A549 (cell line): ENCODE results near the gene PPP2R3B. TPM values are rescaled to one million over a fixed set of nuclear protein-coding genes. Genes with fewer than 3 reads are reported as not detected.

Experiments used
- ATAC-seq, 2 experiments: fragments of 200-7000 bp in 1 of 2; fragments of >200 bp in 1 of 2; cut with Nextera tagmentation in 1 of 2; cut with Tn5 transposase in 1 of 2; 3 replicates each; pipeline versions ENCODE4 v1.8.0 to v1.9.1; 2018 to 2020; ENCODE audit warnings: mild to moderate bottlenecking in 1 of 2, moderate library complexity in 1 of 2
- CTCF ChIA-PET: fragments of 300-600 bp; sonication (Branson Sonifier 250); formaldehyde crosslinking; extraction: SDS; loops from one replicate; lab custom pipeline; 2021; ENCODE audit warnings: antibody characterized with exemption, inconsistent platforms; lab: Yijun Ruan, JAX
- POLR2A ChIA-PET: fragments of 350-600 bp; formaldehyde crosslinking; extraction: SDS; loops from one replicate; lab custom pipeline; 2021; ENCODE audit warnings: antibody characterized with exemption, inconsistent platforms; lab: Yijun Ruan, JAX
- DNase-seq, 2 experiments: peaks; one replicate each; pipeline versions ENCODE4 v3.0.0 to v3.0.0-alpha.2; 2011 to 2016; ENCODE audit warnings: low read depth in 1 of 2, low spot score in 1 of 2
- FAIRE-seq: peaks from 2 replicates; lab custom pipeline; 2011; peaks lifted over from hg19 to GRCh38; lab: Jason Lieb, UNC
- H3K27ac ChIP-seq, 2 experiments: fragments of >200 bp; sonication (Bioruptor Twin); formaldehyde crosslinking; 3 replicates each; pipeline ENCODE4 v1.5.1; 2016 to 2017
- H3K4me1 ChIP-seq: fragments of >200 bp; sonication (Bioruptor Twin); formaldehyde crosslinking; 3 replicates; pipeline ENCODE4 v1.6.1; 2016
- H3K4me2 ChIP-seq: fragments of >200 bp; sonication (Bioruptor Twin); formaldehyde crosslinking; 3 replicates; pipeline ENCODE4 v1.6.1; 2016
- H3K4me3 ChIP-seq: fragments of >200 bp; sonication (Bioruptor Twin); formaldehyde crosslinking; 3 replicates; pipeline ENCODE4 v1.5.1; 2016
- H3K9me3 ChIP-seq: fragments of >200 bp; sonication (Bioruptor Twin); formaldehyde crosslinking; 3 replicates; pipeline ENCODE4 v1.6.1; 2016
- ATOH8 ChIP-seq: fragments of 250-450 bp; sonication (Bioruptor Pico); IDR thresholded peaks from 2 replicates; pipeline ENCODE4 v1.5.0; 2020; ENCODE audit warnings: low read depth, mild to moderate bottlenecking, moderate library complexity
- BCL3 ChIP-seq: fragments of >200 bp; sonication (Bioruptor Twin); formaldehyde crosslinking; IDR thresholded peaks from 3 replicates; pipeline ENCODE4 v1.6.1; 2016
- BHLHE40 ChIP-seq: IDR thresholded peaks from 2 replicates; pipeline ENCODE4 v1.6.1; 2012; ENCODE audit warnings: low read depth, low read length, inconsistent platforms
- CBX2 ChIP-seq: fragments of 200-600 bp; sonication (generic); IDR thresholded peaks from 2 replicates; pipeline ENCODE4 v1.6.1; 2016; ENCODE audit warnings: low read depth, mild to moderate bottlenecking, borderline replicate concordance
- CHD4 ChIP-seq: fragments of 200-600 bp; sonication (generic); IDR thresholded peaks from 2 replicates; pipeline ENCODE4 v1.6.1; 2016; ENCODE audit warnings: antibody characterized with exemption, mild to moderate bottlenecking, borderline replicate concordance
- EHMT2 ChIP-seq: fragments of 200-600 bp; sonication (generic); IDR thresholded peaks from 2 replicates; pipeline ENCODE4 v1.6.1; 2016; ENCODE audit warnings: antibody characterized with exemption, low read depth, mild to moderate bottlenecking, moderate library complexity
- FOSB ChIP-seq: fragments of 250-450 bp; sonication (Bioruptor Pico); IDR thresholded peaks from 2 replicates; pipeline ENCODE4 v1.5.0; 2020; ENCODE audit warnings: mild to moderate bottlenecking, moderate library complexity
- FOXS1 ChIP-seq: fragments of 250-450 bp; sonication (Bioruptor Pico); IDR thresholded peaks from 2 replicates; pipeline ENCODE4 v1.5.0; 2020; ENCODE audit warnings: mild to moderate bottlenecking, moderate library complexity
- HOXB13 ChIP-seq: fragments of 250-450 bp; sonication (Bioruptor Pico); IDR thresholded peaks from 2 replicates; pipeline ENCODE4 v1.5.0; 2020; ENCODE audit warnings: low read depth, mild to moderate bottlenecking, moderate library complexity
- KDM1A ChIP-seq: fragments of 200-600 bp; sonication (generic); IDR thresholded peaks from 2 replicates; pipeline ENCODE4 v1.6.1; 2016; ENCODE audit warnings: low read depth, mild to moderate bottlenecking
- NPAS2 ChIP-seq: fragments of 250-450 bp; sonication (Bioruptor Pico); IDR thresholded peaks from 2 replicates; pipeline ENCODE4 v1.8.0; 2022; ENCODE audit warnings: mild to moderate bottlenecking, moderate library complexity, borderline replicate concordance
- NR3C1 ChIP-seq: fragments of >200 bp; sonication (Bioruptor Twin); formaldehyde crosslinking; IDR thresholded peaks from 3 replicates; pipeline ENCODE4 v1.6.1; 2017
- PHF8 ChIP-seq: fragments of 200-600 bp; sonication (generic); IDR thresholded peaks from 2 replicates; pipeline ENCODE4 v1.6.1; 2016; ENCODE audit warnings: low read depth, mild to moderate bottlenecking, antibody characterized with exemption, moderate library complexity, borderline replicate concordance
- RAD21 ChIP-seq, 2 experiments: fragments of >200 bp in 1 of 2; sonication (Bioruptor Twin) in 1 of 2; formaldehyde crosslinking in 1 of 2; IDR thresholded peaks in 1 of 2; conservative IDR thresholded peaks in 1 of 2; 2 replicates in 1 of 2; 3 replicates in 1 of 2; pipeline ENCODE4 v1.6.1; 2012 to 2018; ENCODE audit warnings: inconsistent platforms in 1 of 2
- REST ChIP-seq: fragments of 200-600 bp; sonication (generic); IDR thresholded peaks from 2 replicates; pipeline ENCODE4 v1.6.1; 2016; ENCODE audit warnings: antibody characterized with exemption, mild to moderate bottlenecking, moderate library complexity
- RFX5 ChIP-seq: fragments of 450-650 bp; IDR thresholded peaks from 2 replicates; pipeline ENCODE4 v1.7.1; 2014; ENCODE audit warnings: antibody characterized with exemption, mild to moderate bottlenecking, moderate library complexity
- SMC3 ChIP-seq: fragments of >200 bp; sonication (Bioruptor Twin); formaldehyde crosslinking; IDR thresholded peaks from 3 replicates; pipeline ENCODE4 v1.6.1; 2018; ENCODE audit warnings: inconsistent platforms
- USF2 ChIP-seq: fragments of 450-650 bp; IDR thresholded peaks from 2 replicates; pipeline ENCODE4 v1.6.1; 2014; ENCODE audit warnings: antibody characterized with exemption
- ZFP36 ChIP-seq: fragments of 450-650 bp; IDR thresholded peaks from 2 replicates; pipeline ENCODE4 v1.6.1; 2014; ENCODE audit warnings: borderline replicate concordance; ENCODE audit not compliant: partially characterized antibody
- WGBS: methylation state at CpG from one replicate; pipeline ENCODE4 v1.1.6; 2017; ENCODE audit errors: missing lambda C conversion rate; 5-methylcytosine and 5-hydroxymethylcytosine counted together
- polyA plus RNA-seq, 4 experiments: library from polyadenylated mRNA; depleted of rRNA in 3 of 4; stranded (reverse); fragments of >200 nt; fragmentation: RNase III in 1 of 4; extraction: RNeasy Plus Mini Kit Qiagen cat#74134 plus additional on column Dnase treatment in 1 of 4; gene quantifications; 2 replicates in 3 of 4; 3 replicates in 1 of 4; pipeline ENCODE4 v1.2.3, GENCODE V29; 2011 to 2017

PPP2R3B gene
- polyA plus RNA-seq, 2 of the 4 experiments (the other 2 are of a cell fraction) = 12.6 to 29.6 TPM

- TF ChIP-seq FOXS1 (CRISPR knock-in tag) (no peak), SMC3 (no peak), HOXB13 (CRISPR knock-in tag) (no peak), RAD21 (conservative IDR thresholded peaks at IDR 0.05 in 1 of 2, IDR thresholded peaks at IDR 0.05 in 1 of 2) (no peak), REST (no peak), FOSB (CRISPR knock-in tag) (no peak), EHMT2 (no peak), RFX5 (no peak), NR3C1 (no peak)
- TF ChIP-seq, all 56 proteins: peak for 0
Observed at GRCh38 chrX:425056-425455, 38.3 kb upstream of the PPP2R3B start.

GRCh38 chrX:421646-422391, 35.1 kb upstream of the PPP2R3B start:
- no peak for FAIRE-seq
- no peak for TF ChIP-seq BCL3
- no peak for TF ChIP-seq NPAS2 (CRISPR knock-in tag)

More at GRCh38 chrX:425056-425455, 38.3 kb upstream of the PPP2R3B start:
- no peak overlapping the region for H3K4me3 ChIP-seq
- FAIRE-seq (no peak), ATAC-seq (no peak; a peak in 1 of 6 replicates), DNase-seq (no peak)
- peaks cover 7% of the 10 kb centered on the region; the same call in 2 of the 3 replicates for H3K4me1 ChIP-seq
- no peak overlapping the region for H3K27ac ChIP-seq
- no peaks in the 10 kb centered on the region for H3K9me3 ChIP-seq
- ChIA-PET CTCF (no interaction called here), POLR2A (no interaction called here)
- H3K4me2 ChIP-seq = peak overlapping the region; percentile 47
- 29% methylated on average over 18 of the region's 20 CpGs for WGBS

GRCh38 chrX:420496-421223, 34.0 kb upstream of the PPP2R3B start:
- no peak overlapping the region for H3K4me2 ChIP-seq
- POLR2A ChIA-PET = no interaction called here
- no peak for DNase-seq
- TF ChIP-seq ATOH8 (CRISPR knock-in tag) (no peak), USF2 (no peak), ZFP36 (no peak), CHD4 (no peak), BHLHE40 (no peak), KDM1A (no peak), PHF8 (no peak), CBX2 (no peak)
- TF ChIP-seq, all 56 proteins: peak for 0
- WGBS = 82% methylated on average over 41 of the region's 41 CpGs
- CTCF ChIA-PET = no interaction called here
- Histone ChIP-seq H3K9me3 (no peaks in the 10 kb centered on the region), H3K4me1 (no peaks in the 10 kb centered on the region), H3K27ac (no peak overlapping the region), H3K4me3 (no peak overlapping the region)
- ATAC-seq = no peak
- FAIRE-seq = no peak

More at GRCh38 chrX:421646-422391, 35.1 kb upstream of the PPP2R3B start:
- H3K4me3 ChIP-seq = no peak overlapping the region
- ChIA-PET POLR2A (no interaction called here), CTCF (no interaction called here)
- ATAC-seq (no peak), DNase-seq (no peak)
- no peaks in the 10 kb centered on the region for H3K9me3 ChIP-seq
- H3K27ac ChIP-seq = no peak overlapping the region
- H3K4me1 ChIP-seq = peaks cover 3% of the 10 kb centered on the region; the same call in 2 of the 3 replicates
- H3K4me2 ChIP-seq = no peak overlapping the region
- WGBS = 62% methylated on average over 38 of the region's 40 CpGs
